Nephron (organoid): Measurements from ENCODE around the gene MRGPRF.

ENCODE experiments used
- H3K27ac Mint-ChIP-seq, 3 experiments: 2 replicates each; pipeline ENCODE4 v1.8.0; 2020; ENCODE audit warnings: mixed read lengths in 3 of 3, mild to moderate bottlenecking in 2 of 3, moderate library complexity in 1 of 3
- H3K27me3 Mint-ChIP-seq: 2 replicates; pipeline ENCODE4 v1.8.0; 2021; ENCODE audit warnings: low read depth, mild to moderate bottlenecking, moderate library complexity, mixed read lengths
- H3K36me3 Mint-ChIP-seq: 2 replicates; pipeline ENCODE4 v1.8.0; 2020; ENCODE audit warnings: low read depth, mixed read lengths
- H3K4me1 Mint-ChIP-seq: 2 replicates; pipeline ENCODE4 v1.8.0; 2020; ENCODE audit warnings: mixed read lengths
- H3K4me3 Mint-ChIP-seq, 3 experiments: 2 replicates each; pipeline ENCODE4 v1.8.0; 2020; ENCODE audit warnings: mild to moderate bottlenecking in 3 of 3, mixed read lengths in 3 of 3, moderate library complexity in 2 of 3
- H3K9me3 Mint-ChIP-seq: 2 replicates; pipeline ENCODE4 v1.8.0; 2020; ENCODE audit warnings: mixed read lengths
- TF ChIP-seq, protein P1 (sequence below), 3 experiments: fragments of 200-600 bp; sonication (generic); IDR thresholded peaks; one replicate each; pipeline ENCODE4 v1.5.0; 2021; ENCODE audit warnings: antibody characterized with exemption in 3 of 3; ENCODE audit not compliant: unreplicated experiment in 3 of 3

The MRGPRF gene

GRCh38 chr11:69059429-69059828 is 46.4 kb upstream of the MRGPRF start:
- H3K36me3 Mint-ChIP-seq, result peaks cover 7% of the 10 kb centered on the region
- no peak overlapping the region for H3K4me3 Mint-ChIP-seq
- H3K4me1 Mint-ChIP-seq, result peaks cover 9% of the 10 kb centered on the region
- H3K9me3 Mint-ChIP-seq, result no peaks in the 10 kb centered on the region
- H3K27me3 Mint-ChIP-seq, result peaks cover 4% of the 10 kb centered on the region
- no peak overlapping the region for H3K27ac Mint-ChIP-seq
- TF ChIP-seq, protein P1, sequence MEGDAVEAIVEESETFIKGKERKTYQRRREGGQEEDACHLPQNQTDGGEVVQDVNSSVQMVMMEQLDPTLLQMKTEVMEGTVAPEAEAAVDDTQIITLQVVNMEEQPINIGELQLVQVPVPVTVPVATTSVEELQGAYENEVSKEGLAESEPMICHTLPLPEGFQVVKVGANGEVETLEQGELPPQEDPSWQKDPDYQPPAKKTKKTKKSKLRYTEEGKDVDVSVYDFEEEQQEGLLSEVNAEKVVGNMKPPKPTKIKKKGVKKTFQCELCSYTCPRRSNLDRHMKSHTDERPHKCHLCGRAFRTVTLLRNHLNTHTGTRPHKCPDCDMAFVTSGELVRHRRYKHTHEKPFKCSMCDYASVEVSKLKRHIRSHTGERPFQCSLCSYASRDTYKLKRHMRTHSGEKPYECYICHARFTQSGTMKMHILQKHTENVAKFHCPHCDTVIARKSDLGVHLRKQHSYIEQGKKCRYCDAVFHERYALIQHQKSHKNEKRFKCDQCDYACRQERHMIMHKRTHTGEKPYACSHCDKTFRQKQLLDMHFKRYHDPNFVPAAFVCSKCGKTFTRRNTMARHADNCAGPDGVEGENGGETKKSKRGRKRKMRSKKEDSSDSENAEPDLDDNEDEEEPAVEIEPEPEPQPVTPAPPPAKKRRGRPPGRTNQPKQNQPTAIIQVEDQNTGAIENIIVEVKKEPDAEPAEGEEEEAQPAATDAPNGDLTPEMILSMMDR (IDR thresholded peaks at IDR 0.05; ENCODE audit: unreplicated experiment in 3 of 3), result no peak

- H3K4me3 Mint-ChIP-seq, result no peak overlapping the region
- peak overlapping the region in 2 of 3 experiments; percentile 61 to 70 for H3K27ac Mint-ChIP-seq
- peaks cover 4% of the 10 kb centered on the region for H3K27me3 Mint-ChIP-seq
- H3K4me1 Mint-ChIP-seq, result peaks cover 9% of the 10 kb centered on the region
- peaks cover 7% of the 10 kb centered on the region for H3K36me3 Mint-ChIP-seq
- H3K9me3 Mint-ChIP-seq, result no peaks in the 10 kb centered on the region
- TF ChIP-seq, protein P1 (IDR thresholded peaks at IDR 0.05; ENCODE audit: unreplicated experiment in 3 of 3), result no peak
Observed at GRCh38 chr11:69058511-69059270, 45.6 kb upstream of the MRGPRF start.

DNA sequence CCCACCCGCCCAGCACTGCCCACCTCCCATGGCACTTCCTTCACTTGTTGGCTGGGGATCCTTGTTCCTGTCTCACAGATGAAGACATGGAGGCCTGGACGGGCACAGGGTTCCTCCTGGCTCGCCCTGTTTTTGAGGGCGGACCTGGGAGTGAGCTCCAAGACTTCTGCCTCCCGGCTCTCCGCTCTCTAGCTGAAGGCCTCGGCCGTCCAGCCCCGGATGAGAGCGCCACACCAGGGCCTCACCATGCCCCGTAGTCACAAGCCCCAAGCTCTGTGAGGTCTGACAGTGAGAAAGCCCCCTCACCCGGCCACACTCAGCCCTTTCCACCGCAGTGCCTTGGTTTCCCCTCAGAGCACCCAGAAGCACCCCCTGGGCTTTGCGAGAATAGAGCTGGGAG is 44.8 kb upstream of the MRGPRF start:
- Mint-ChIP-seq H3K27me3 (peaks cover 4% of the 10 kb centered on the region), H3K4me1 (peaks cover 9% of the 10 kb centered on the region), H3K27ac (no peak overlapping the region), H3K36me3 (peaks cover 7% of the 10 kb centered on the region), H3K9me3 (no peaks in the 10 kb centered on the region), H3K4me3 (no peak overlapping the region)
- TF ChIP-seq, protein P1 (IDR thresholded peaks at IDR 0.05; ENCODE audit: unreplicated experiment in 3 of 3), result no peak

DNA sequence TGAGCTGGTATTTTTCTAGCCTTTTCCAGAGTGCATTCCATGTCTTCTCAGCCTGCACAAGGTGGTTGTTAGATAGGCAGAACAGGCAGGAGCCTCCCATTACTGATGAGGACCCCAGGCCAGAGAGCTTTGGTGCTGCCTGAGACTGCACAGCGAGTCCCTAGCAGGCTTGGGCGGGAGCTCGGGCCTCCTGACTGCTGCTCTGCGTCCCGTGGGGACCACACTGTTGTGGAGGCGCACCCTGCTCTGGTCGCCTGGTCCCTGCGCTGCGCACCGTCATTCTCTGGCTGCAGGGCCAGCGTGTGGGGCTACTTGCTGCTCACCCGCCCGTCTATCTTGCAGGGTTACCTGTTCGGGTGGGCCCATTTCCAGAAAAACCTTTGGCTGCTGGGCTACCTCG is 44.2 kb upstream of the MRGPRF start:
- Mint-ChIP-seq H3K27me3 (peaks cover 4% of the 10 kb centered on the region), H3K9me3 (no peaks in the 10 kb centered on the region), H3K36me3 (peaks cover 7% of the 10 kb centered on the region), H3K4me3 (no peak overlapping the region), H3K27ac (no peak overlapping the region), H3K4me1 (peaks cover 10% of the 10 kb centered on the region)
- TF ChIP-seq, protein P1 (IDR thresholded peaks at IDR 0.05; ENCODE audit: unreplicated experiment in 3 of 3), result no peak

GRCh38 chr11:69055598-69056516 is 42.8 kb upstream of the MRGPRF start:
- Mint-ChIP-seq H3K36me3 (peaks cover 7% of the 10 kb centered on the region), H3K4me3 (no peak overlapping the region), H3K27ac (peak overlapping the region in 1 of 3 experiments; percentile 97), H3K27me3 (peaks cover 4% of the 10 kb centered on the region), H3K9me3 (no peaks in the 10 kb centered on the region), H3K4me1 (peaks cover 23% of the 10 kb centered on the region)
- TF ChIP-seq, protein P1 (IDR thresholded peaks at IDR 0.05; ENCODE audit: unreplicated experiment in 3 of 3), result no peak
